IMR-90 (cell line): ENCODE measurements around the gene MTCL1. TPM values are rescaled to one million over a fixed set of nuclear protein-coding genes. Genes with fewer than 3 reads are reported as not detected.

Experiments used
- ATAC-seq: fragments of 200-7000 bp; cut with Tn5 transposase; 2 replicates; pipeline ENCODE4 v1.9.1; 2020; ENCODE audit warnings: low read depth, mild to moderate bottlenecking, moderate library complexity
- BruUV-seq: library from RNA; stranded (reverse); fragments of 400-500 nt; replicated peaks from 2 replicates; lab custom pipeline; 2021; lab: Mats Ljungman, UMichigan
- CTCF ChIA-PET: fragments of 300-600 bp; formaldehyde crosslinking; extraction: SDS; loops from one replicate; lab custom pipeline; 2021; ENCODE audit warnings: antibody characterized with exemption; lab: Yijun Ruan, JAX
- POLR2A ChIA-PET: fragments of 300-600 bp; sonication (Branson Sonifier 250); formaldehyde crosslinking; loops from one replicate; lab custom pipeline; 2022; ENCODE audit warnings: antibody characterized with exemption; ENCODE audit not compliant: unreplicated experiment; lab: Charles Lee
- DNase-seq: peaks from one replicate; pipeline ENCODE4 v3.0.0; 2013
- H2AFZ ChIP-seq: replicated peaks from 2 replicates; pipeline ENCODE3; 2013; ENCODE audit warnings: low read length, mild to moderate bottlenecking; ENCODE audit not compliant: poor library complexity
- H2AK5ac ChIP-seq: 2 replicates; pipeline ENCODE4 v1.6.1; 2013; ENCODE audit warnings: low read depth, low read length, inconsistent platforms
- H2AK9ac ChIP-seq: replicated peaks from 2 replicates; pipeline ENCODE3; 2013; ENCODE audit warnings: mild to moderate bottlenecking, low read depth, low read length, moderate library complexity; ENCODE audit not compliant: poor library complexity
- H2BK120ac ChIP-seq: 2 replicates; pipeline ENCODE4 v1.6.1; 2013; ENCODE audit warnings: low read depth, low read length, inconsistent platforms
- H2BK15ac ChIP-seq: 3 replicates; pipeline ENCODE4 v1.6.1; 2013; ENCODE audit warnings: low read depth, low read length, inconsistent platforms
- H2BK20ac ChIP-seq: 2 replicates; pipeline ENCODE4 v1.6.1; 2013; ENCODE audit warnings: low read depth, mild to moderate bottlenecking, inconsistent platforms, low read length, moderate library complexity
- H2BK5ac ChIP-seq: 2 replicates; pipeline ENCODE4 v1.6.1; 2013; ENCODE audit warnings: mild to moderate bottlenecking, low read depth, low read length, inconsistent platforms; ENCODE audit not compliant: poor library complexity, severe bottlenecking
- H3K14ac ChIP-seq: replicated peaks from 2 replicates; pipeline ENCODE4 v1.6.1; 2013; ENCODE audit warnings: low read depth, low read length, inconsistent platforms
- H3K18ac ChIP-seq: 2 replicates; pipeline ENCODE4 v1.6.1; 2013; ENCODE audit warnings: low read depth, low read length, control low read depth
- H3K23ac ChIP-seq: 2 replicates; pipeline ENCODE4 v1.6.1; 2013; ENCODE audit warnings: low read depth, low read length, inconsistent platforms
- H3K27ac ChIP-seq: 2 replicates; pipeline ENCODE4 v1.5.1; 2013; ENCODE audit warnings: mild to moderate bottlenecking, control low read depth, low read length; ENCODE audit not compliant: insufficient read depth
- H3K27me3 ChIP-seq: 2 replicates; pipeline ENCODE4 v1.6.1; 2013; ENCODE audit warnings: low read length; ENCODE audit not compliant: control insufficient read depth, insufficient read depth
- H3K36me3 ChIP-seq: 2 replicates; pipeline ENCODE4 v1.6.1; 2013; ENCODE audit warnings: low read length, mixed read lengths; ENCODE audit not compliant: control insufficient read depth, insufficient read depth
- H3K4ac ChIP-seq: 2 replicates; pipeline ENCODE4 v1.6.1; 2013; ENCODE audit warnings: low read depth, low read length, inconsistent platforms
- H3K4me1 ChIP-seq: 2 replicates; pipeline ENCODE4 v1.6.1; 2013; ENCODE audit warnings: low read length, mixed read lengths; ENCODE audit not compliant: control insufficient read depth, insufficient read depth
- H3K4me2 ChIP-seq: 2 replicates; pipeline ENCODE4 v1.6.1; 2013; ENCODE audit warnings: low read depth, mild to moderate bottlenecking, control low read depth, low read length, moderate library complexity
- H3K4me3 ChIP-seq: 2 replicates; pipeline ENCODE4 v1.5.1; 2013; ENCODE audit warnings: low read depth, mild to moderate bottlenecking, control low read depth, low read length, moderate library complexity; ENCODE audit not compliant: insufficient read depth
- H3K56ac ChIP-seq: 2 replicates; pipeline ENCODE4 v1.6.1; 2013; ENCODE audit warnings: low read length, inconsistent platforms; ENCODE audit not compliant: insufficient read depth; ENCODE audit errors: extremely low read depth
- H3K79me1 ChIP-seq, 2 experiments: 2 replicates each; pipeline ENCODE4 v1.6.1; 2013; ENCODE audit warnings: low read length in 2 of 2, inconsistent platforms in 1 of 2, low read depth in 1 of 2
- H3K9ac ChIP-seq: 2 replicates; pipeline ENCODE4 v1.6.1; 2013; ENCODE audit warnings: low read depth, low read length, control low read depth
- H3K9me1 ChIP-seq: 2 replicates; pipeline ENCODE4 v1.6.1; 2013; ENCODE audit warnings: low read length, inconsistent platforms; ENCODE audit not compliant: insufficient read depth
- H3K9me3 ChIP-seq: 2 replicates; pipeline ENCODE4 v1.6.1; 2013; ENCODE audit warnings: low read length; ENCODE audit not compliant: control insufficient read depth, insufficient read depth
- H4K20me1 ChIP-seq: 2 replicates; pipeline ENCODE4 v1.6.1; 2013; ENCODE audit warnings: low read length, inconsistent platforms; ENCODE audit not compliant: insufficient read depth
- H4K5ac ChIP-seq: 2 replicates; pipeline ENCODE4 v1.6.1; 2013; ENCODE audit warnings: mild to moderate bottlenecking, low read depth, low read length, control low read depth
- H4K8ac ChIP-seq, 2 experiments: 2 replicates each; pipeline ENCODE4 v1.6.1; 2013; ENCODE audit warnings: low read depth in 2 of 2, low read length in 2 of 2, control low read depth in 1 of 2, inconsistent platforms in 1 of 2
- H4K91ac ChIP-seq: 2 replicates; pipeline ENCODE4 v1.6.1; 2013; ENCODE audit warnings: low read depth, low read length, inconsistent platforms; ENCODE audit not compliant: insufficient read depth
- BHLHE40 ChIP-seq: fragments of 150-350 bp; IDR thresholded peaks from 2 replicates; pipeline ENCODE4 v1.6.1; 2016; ENCODE audit warnings: mild to moderate bottlenecking, low read depth, low read length
- CEBPB ChIP-seq: IDR thresholded peaks from 2 replicates; pipeline ENCODE4 v1.6.1; 2012; ENCODE audit warnings: low read depth, low read length, improper control_type of control experiment
- CHD1 ChIP-seq: IDR thresholded peaks from 2 replicates; pipeline ENCODE4 v1.6.1; 2012; ENCODE audit warnings: low read depth, low read length, improper control_type of control experiment
- CTCF ChIP-seq: conservative IDR thresholded peaks from 2 replicates; pipeline ENCODE4 v1.5.1; 2012; ENCODE audit warnings: mild to moderate bottlenecking, low read depth, low read length, improper control_type of control experiment
- FOS ChIP-seq: fragments of 150-350 bp; IDR thresholded peaks from 2 replicates; pipeline ENCODE4 v1.6.1; 2016; ENCODE audit warnings: low read depth, low read length
- MAFK ChIP-seq: IDR thresholded peaks from 2 replicates; pipeline ENCODE4 v1.6.1; 2012; ENCODE audit warnings: low read depth, low read length, improper control_type of control experiment
- MAZ ChIP-seq: IDR thresholded peaks from 2 replicates; pipeline ENCODE4 v1.6.1; 2012; ENCODE audit warnings: low read depth, mild to moderate bottlenecking, low read length, improper control_type of control experiment, moderate library complexity, borderline replicate concordance
- MXI1 ChIP-seq: IDR thresholded peaks from 2 replicates; pipeline ENCODE4 v1.6.1; 2012; ENCODE audit warnings: low read depth, mild to moderate bottlenecking, low read length, moderate library complexity, borderline replicate concordance
- NFE2L2 ChIP-seq: fragments of 150-350 bp; IDR thresholded peaks from 2 replicates; pipeline ENCODE4 v1.6.1; 2016; ENCODE audit warnings: low read depth, mild to moderate bottlenecking, low read length
- POLR2A ChIP-seq: IDR thresholded peaks from 2 replicates; pipeline ENCODE4 v1.6.1; 2012; ENCODE audit warnings: mild to moderate bottlenecking, low read depth, low read length
- RAD21 ChIP-seq: IDR thresholded peaks from 2 replicates; pipeline ENCODE4 v1.6.1; 2012; ENCODE audit warnings: low read length, improper control_type of control experiment
- RCOR1 ChIP-seq: IDR thresholded peaks from 2 replicates; pipeline ENCODE4 v1.6.1; 2012; ENCODE audit warnings: mild to moderate bottlenecking, low read length, improper control_type of control experiment; ENCODE audit not compliant: insufficient replicate concordance
- RFX5 ChIP-seq: IDR thresholded peaks from 2 replicates; pipeline ENCODE4 v1.8.0; 2012; ENCODE audit warnings: low read depth, mild to moderate bottlenecking, low read length, moderate library complexity
- SMC3 ChIP-seq: fragments of 150-350 bp; IDR thresholded peaks from 2 replicates; pipeline ENCODE4 v1.6.1; 2016; ENCODE audit warnings: low read depth, mild to moderate bottlenecking, antibody characterized with exemption, low read length, moderate library complexity
- USF2 ChIP-seq: fragments of 150-350 bp; IDR thresholded peaks from 2 replicates; pipeline ENCODE4 v1.6.1; 2017; ENCODE audit warnings: mild to moderate bottlenecking, antibody characterized with exemption, low read length, low read depth
- dilution Hi-C: fragments of 300-500 bp; cut with HindIII; formaldehyde crosslinking; loops from one replicate; pipeline ENCODE4 v1.14.3; 2018; ENCODE audit warnings: low sequenced_read_pairs; ENCODE audit not compliant: unreplicated experiment
- in situ Hi-C: fragments of 300-500 bp; cut with MboI; formaldehyde crosslinking; loops from 3 replicates; pipeline ENCODE4 v1.14.3; 2019; ENCODE audit warnings: low sequenced_read_pairs, inconsistent platforms, mixed read lengths
- intact Hi-C: fragments of 100-400 bp; cut with micrococcal nuclease; formaldehyde crosslinking; loops from 2 replicates; pipeline ENCODE4 v1.10.0; 2022
- polyA plus RNA-seq, 3 experiments: library from polyadenylated mRNA; depleted of rRNA; stranded (reverse); fragments of >200 nt; gene quantifications; 2 replicates each; pipeline ENCODE4 v1.2.3, GENCODE V29; 2012; ENCODE audit warnings: low replicate concordance in 1 of 3
- total RNA-seq: library from RNA; depleted of rRNA; stranded (reverse); fragments of >200 nt; gene quantifications from 2 replicates; pipeline ENCODE4 v1.2.3, GENCODE V29; 2012
- TF ChIP-seq, protein P1 (sequence below): fragments of 150-350 bp; IDR thresholded peaks from 2 replicates; pipeline ENCODE4 v1.6.1; 2016; ENCODE audit warnings: low read depth, mild to moderate bottlenecking, low read length, moderate library complexity, borderline replicate concordance

The MTCL1 gene
- total and polyA plus RNA-seq, 2 of the 4 experiments (the other 2 are of a cell fraction): 29.0 to 45.3 TPM

DNA sequence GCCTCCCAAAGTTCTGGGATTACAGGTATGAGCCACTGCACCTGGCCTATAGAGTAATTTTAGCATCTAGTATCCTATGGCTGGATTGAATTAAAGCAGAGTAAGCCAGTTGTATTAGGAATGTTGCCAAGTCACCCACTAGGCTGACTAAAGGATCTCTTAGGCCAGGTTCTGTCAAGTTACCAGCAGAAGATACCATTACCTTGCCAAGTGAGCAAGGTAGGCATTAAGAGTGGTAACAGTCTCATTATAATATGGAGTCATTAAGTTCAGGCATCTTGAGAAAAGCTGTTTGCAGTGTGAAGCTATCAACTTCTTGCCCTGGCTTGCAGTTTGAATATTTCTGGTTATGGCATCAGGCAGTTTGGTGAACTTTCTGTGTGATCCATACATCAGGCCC, 37.0 kb upstream of the MTCL1 start:
- H3K4me1 ChIP-seq: peaks cover 13% of the 10 kb centered on the region

More for the DNA sequence above, 37.0 kb upstream of the MTCL1 start:
- peak overlapping the region; percentile 10; the same call in 1 of the 2 replicates for H3K4ac ChIP-seq
- H3K9me3 ChIP-seq: no peaks in the 10 kb centered on the region
- no peak for DNase-seq
- peaks cover 21% of the 10 kb centered on the region for H3K9me1 ChIP-seq
- BruUV-seq: no TSS peak
- POLR2A ChIA-PET: no interaction called here
- H3K23ac ChIP-seq: peak overlapping the region; percentile 54; the same call in 1 of the 2 replicates
- H2AK9ac ChIP-seq: no peak overlapping the region
- H3K4me2 ChIP-seq: no peak overlapping the region
- no peaks in the 10 kb centered on the region for H3K36me3 ChIP-seq
- peak overlapping the region; percentile 20; the same call in 1 of the 2 replicates for H3K18ac ChIP-seq
- H3K79me1 ChIP-seq: peaks cover 0 to 11% of the 10 kb centered on the region in 2 experiments; a peak in 1 of 4 replicates
- H3K27me3 ChIP-seq: no peaks in the 10 kb centered on the region
- TF ChIP-seq BHLHE40 (no peak), MAZ (no peak), RAD21 (no peak), POLR2A (no peak), CEBPB (no peak), SMC3 (no peak), RCOR1 (no peak), CHD1 (no peak), MXI1 (no peak), RFX5 (no peak), USF2 (no peak), MAFK (no peak), NFE2L2 (no peak), FOS (no peak), CTCF (no peak)
- TF ChIP-seq, protein P1, sequence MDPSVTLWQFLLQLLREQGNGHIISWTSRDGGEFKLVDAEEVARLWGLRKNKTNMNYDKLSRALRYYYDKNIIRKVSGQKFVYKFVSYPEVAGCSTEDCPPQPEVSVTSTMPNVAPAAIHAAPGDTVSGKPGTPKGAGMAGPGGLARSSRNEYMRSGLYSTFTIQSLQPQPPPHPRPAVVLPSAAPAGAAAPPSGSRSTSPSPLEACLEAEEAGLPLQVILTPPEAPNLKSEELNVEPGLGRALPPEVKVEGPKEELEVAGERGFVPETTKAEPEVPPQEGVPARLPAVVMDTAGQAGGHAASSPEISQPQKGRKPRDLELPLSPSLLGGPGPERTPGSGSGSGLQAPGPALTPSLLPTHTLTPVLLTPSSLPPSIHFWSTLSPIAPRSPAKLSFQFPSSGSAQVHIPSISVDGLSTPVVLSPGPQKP: no peak
- H2BK15ac ChIP-seq: peak overlapping the region; percentile 98
- H3K9ac ChIP-seq: no peak overlapping the region
- no peak overlapping the region for H3K56ac ChIP-seq
- no peak overlapping the region for H3K27ac ChIP-seq
- no peak for ATAC-seq
- no peak overlapping the region for H2AFZ ChIP-seq
- H2BK5ac ChIP-seq: peak overlapping the region; percentile 57
- intact Hi-C loops (no loop called here), dilution Hi-C loops (no loop called here), in situ Hi-C loops (no loop called here)
- peak overlapping the region; percentile 61 for H2BK20ac ChIP-seq
- H2BK120ac ChIP-seq: peak overlapping the region; percentile 47; the same call in 1 of the 2 replicates
- peak overlapping the region; percentile 61 for H2AK5ac ChIP-seq
- peak overlapping the region; percentile 62 for H4K91ac ChIP-seq
- no peak overlapping the region for H3K4me3 ChIP-seq
- peak overlapping the region; percentile 9; the same call in 1 of the 2 replicates for H4K5ac ChIP-seq
- H4K20me1 ChIP-seq: no peaks in the 10 kb centered on the region; the same call in 1 of the 2 replicates
- CTCF ChIA-PET: no interaction called here
- peak overlapping the region in 1 of 2 experiments; percentile 7; a peak in 1 of 4 replicates for H4K8ac ChIP-seq
- H3K14ac ChIP-seq: peak overlapping the region; percentile 71
